ENCODE data around the gene S1PR4.
"Not testable (repeated sequence)": the region's sequence is repeated elsewhere in the genome, so short reads cannot be mapped to it uniquely, and the experiment has no call there.

S1PR4 gene

DNA sequence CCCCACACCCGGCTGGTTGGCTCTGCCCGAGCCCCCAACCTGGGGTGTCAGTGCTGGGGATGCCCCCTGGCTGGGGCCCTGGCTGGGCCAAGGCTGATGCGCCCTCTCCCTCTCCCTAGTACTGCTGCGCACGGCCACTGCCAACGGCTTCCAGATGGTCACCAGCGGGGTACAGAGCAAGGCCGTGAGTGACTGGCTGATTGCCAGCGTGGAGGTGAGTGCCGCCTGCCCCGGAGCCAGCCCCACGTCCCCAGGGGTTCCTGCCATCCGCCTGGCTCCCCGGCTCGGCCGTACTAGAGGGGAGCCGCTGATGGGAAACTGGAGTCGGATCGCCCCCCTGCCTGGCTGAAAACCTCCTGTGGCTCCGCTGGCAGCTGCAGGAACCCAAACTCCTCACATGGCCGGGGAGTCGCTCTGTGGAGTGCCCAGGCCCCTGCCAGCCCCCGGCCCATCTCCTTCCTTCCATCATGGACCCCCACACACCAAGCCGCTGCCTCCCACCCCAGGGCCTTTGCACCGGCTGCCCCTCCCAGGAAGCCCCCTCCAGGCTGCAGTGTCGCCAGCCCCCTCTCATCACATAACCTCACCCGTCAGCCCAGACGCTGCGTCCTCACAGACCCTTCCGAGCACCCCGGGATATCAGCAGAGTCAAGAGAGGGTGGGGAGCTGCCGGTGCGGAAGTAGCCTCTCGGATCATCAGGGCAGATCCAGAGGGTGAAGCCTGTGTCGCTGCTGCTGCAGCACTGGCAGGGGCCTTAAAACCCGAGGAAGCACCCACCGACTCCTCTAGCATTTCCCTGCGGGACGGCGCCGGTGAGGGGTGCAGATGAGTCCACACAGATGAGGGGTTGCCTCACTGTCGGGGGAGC lies 17.7 kb downstream of the S1PR4 start:
- no peak for DNase-seq

DNA sequence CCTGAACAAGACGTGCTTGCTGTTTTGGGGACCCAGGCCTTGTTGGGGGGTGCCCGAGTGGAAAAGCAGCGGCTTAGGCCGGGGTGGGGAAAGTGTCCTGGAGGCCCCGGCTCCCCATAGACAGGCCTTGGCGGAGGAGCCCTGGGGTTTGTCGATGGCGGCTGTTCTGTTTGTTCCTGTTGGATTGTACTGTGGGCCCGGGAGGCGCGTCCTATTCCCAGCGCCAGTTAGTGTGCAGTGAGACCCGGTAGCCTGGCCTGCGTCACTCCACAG lies 18.3 kb downstream of the S1PR4 start:
- DNase-seq, result no peak

DNA sequence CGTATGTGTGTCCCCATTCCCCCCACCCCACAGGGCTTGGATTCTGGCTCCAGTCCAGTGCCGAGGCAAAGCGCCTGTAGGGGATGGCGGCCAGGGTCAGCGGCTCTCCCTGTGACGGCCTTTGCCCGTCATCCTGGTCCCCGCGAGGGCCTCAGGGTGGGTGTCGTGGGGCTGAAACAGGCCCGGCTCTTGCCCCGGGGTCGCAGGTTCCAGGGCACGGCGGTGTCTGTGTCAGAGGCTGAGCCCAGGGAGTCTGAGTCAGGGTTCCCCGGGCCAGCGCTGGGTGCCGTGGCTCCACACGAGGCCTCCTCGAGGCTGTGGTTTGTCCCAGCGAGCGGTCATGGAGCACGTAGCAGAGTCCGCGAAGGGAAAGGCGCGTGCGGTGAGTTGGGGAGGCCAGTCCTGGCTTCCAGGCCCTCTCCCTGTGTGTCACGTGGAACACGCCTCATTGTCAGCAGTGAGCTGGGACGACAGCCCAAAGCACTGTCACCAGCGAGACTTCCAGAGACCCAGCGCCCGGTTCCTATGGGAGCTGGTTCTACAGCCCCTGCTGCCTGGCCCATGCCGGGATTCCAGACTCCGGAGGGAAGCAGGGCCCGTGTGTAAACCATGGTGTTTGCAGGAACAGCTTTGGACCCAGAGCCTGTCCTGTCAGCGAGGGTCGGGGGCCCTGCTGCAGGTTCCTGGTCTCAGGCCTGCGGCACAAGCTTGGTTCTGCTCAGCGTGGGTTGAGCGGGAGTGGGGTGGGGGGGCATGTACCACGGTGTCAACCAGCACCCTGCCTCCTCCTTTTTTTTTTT lies 20.5 kb downstream of the S1PR4 start:
- no peak for DNase-seq

DNA sequence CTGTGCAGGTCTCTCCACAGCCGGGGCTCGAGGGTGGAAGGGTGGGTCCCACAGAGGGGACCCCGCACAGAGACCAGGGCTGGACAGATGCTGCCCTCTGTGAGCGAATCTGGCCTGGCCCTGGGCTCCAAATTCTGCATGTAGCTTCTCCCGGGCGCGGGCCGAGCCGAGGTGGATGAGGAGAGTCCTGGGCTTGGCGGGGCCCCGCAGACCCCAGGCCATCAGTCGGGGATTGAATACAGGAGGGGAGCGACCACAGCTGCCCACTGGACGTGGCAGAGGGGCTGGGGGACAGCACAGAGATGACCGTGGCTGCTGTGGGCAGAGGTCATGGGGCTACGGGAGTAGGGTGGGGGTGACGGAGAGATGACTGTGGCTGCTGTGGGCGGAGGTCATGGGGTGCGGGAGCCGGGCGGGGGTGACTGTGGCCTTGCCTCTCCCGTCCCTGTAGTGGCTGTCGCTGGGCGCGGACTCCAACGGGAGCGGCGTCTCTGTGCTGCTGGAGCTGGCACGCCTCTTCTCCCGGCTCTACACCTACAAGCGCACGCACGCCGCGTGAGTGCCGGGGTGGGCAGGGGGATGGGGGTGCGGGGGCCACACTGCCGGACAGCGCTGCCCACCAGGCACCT lies 22.6 kb downstream of the S1PR4 start:
- no peak for DNase-seq

DNA sequence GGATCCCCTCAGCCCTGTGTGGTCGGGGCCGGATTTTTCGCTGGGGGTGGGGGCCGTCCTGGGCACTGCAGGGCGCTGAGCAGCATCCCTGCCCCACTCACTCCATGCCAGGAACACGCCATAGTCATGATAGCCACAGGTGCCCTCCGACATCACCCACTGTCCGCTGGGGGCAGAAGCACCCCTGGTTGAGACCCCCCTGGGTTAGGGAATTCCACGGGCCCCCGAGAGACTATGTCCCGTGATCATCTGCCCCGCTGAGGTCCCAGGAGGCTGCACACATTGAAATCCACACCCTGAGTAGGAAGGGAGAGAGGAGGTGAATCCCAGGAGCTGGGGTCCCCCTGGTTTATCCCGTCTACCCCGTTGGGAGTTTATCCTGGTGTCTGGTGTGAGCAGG lies 23.3 kb downstream of the S1PR4 start:
- no peak for DNase-seq

DNA sequence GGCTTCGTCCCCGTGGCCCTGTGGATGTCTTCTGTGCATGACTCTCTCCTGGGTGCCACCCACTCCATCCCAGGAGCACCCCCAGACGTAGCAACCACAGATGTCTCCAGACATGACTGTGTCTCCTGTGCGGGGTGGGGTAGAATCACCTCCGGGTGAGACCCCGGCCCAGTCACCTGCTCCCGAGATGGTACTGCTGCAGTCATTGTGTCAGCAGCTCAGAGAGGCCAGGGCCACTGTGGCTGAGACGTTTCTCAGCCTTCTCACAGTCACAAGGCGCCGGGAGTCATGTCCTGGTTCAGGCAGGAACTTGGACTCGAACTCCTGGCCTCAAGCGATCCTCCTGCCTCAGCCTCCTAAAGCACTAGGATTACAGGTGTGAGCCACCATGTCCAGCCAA lies 23.8 kb downstream of the S1PR4 start:
- DNase-seq, result no peak

DNA sequence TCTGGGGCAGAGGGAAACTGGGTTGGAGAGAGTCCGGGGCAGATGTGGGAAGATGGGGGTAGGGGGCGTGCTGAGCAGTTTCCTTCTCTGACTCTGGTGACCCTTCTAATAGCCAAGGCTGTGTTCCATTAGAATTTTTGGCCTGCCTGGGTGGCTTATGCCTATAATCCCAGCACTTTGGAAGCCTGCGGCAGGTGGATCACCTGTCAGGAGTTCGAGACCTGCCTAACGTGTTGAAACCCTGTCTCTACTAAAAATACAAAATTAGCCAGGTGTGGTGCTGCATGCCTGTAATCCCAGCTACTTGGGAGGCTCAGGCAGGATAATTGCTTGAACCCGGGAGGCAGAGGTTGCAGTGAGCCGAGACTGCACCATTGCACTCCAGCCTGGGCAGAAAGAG lies 24.3 kb downstream of the S1PR4 start:
- DNase-seq, result not testable (repeated sequence)

DNA sequence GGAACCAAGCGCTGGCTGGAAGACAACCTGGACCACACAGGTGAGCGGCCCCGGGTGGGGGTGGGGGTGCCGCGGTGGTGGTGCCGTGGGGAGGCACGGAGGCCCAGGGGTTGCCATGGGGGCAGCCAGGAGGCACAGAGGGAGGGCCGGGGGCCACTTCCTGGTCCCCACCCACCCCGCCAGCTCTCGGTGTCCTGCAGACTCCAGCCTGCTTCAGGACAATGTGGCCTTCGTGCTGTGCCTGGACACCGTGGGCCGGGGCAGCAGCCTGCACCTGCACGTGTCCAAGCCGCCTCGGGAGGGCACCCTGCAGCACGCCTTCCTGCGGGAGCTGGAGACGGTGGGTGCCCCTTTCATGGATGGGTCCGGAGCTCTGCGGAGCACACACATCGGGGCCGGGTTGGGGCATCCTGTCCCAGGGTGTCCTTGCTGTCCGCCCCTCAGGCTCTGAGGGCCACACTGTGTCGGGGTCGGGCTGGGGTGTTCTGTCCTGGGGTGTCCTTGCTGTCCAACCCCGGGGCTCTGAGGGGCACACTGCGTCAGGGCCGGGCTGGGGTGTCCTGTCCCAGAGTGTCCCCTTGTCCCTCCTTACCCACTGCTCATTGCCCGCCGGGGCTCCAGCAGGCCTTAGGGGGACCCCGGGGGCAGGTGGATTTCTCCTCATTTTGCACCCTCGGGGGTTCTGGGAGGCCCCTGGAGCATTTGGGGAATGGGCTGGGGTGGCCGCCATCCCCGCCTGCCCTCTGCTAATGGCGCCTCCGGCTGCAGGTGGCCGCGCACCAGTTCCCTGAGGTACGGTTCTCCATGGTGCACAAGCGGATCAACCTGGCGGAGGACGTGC lies 25.5 kb downstream of the S1PR4 start:
- DNase-seq, result no peak

DNA sequence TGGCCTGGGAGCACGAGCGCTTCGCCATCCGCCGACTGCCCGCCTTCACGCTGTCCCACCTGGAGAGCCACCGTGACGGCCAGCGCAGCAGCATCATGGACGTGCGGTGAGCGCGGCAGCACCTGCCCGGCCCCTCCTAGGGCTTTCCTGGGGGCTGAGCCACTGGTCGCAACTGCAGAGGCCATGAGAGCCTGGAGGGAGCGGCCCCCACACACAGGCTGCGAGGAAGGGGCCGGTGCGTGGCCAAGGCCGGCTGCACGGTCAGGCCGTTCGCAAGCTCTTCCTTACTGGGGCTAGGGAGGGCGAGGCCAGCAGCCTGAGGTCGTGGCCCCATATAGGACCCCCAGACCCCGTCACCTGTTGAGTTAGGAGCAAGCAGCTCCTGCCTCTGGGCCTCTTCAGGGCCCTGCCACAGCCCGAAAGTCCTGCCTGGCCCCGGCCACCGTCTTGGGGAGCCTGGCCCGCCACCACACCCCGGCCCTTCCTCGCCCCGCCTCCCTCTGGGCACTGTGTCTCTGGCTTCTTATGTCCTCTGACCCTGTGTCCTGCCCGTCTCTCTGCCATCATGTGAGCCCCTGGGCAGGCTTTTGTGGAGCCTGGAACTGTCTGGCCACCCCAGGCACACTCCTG lies 26.2 kb downstream of the S1PR4 start:
- no peak for DNase-seq

DNA sequence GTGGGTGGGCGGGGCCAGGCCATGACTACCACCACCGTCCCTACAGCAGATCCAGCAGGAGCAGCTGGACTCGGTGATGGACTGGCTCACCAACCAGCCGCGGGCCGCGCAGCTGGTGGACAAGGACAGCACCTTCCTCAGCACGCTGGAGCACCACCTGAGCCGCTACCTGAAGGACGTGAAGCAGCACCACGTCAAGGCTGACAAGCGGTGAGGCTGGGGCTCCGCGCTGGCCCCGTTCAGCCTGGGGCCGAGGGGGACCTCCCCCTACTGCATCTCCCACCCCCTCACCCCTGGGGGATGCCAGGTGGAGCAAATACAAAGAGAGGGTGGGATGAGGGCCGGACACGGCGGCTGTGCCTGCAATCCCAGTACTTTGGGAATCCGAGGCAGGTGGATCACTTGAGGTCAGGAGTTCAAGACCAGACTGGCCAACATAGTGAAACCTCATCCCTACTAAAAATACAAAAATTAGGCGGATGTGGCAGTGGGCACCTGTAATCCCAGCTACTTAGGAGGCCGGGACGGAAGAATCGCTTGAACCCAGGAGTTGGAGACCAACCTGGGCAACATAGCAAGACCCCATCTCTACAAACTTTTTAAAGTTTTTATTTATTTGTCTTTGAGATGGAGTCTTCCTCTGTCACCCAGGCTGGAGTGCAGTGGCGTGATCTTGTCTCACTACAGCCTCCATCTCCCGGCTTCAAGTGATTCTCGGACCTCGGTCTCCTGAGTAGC lies 27.8 kb downstream of the S1PR4 start:
- no peak for DNase-seq

DNA sequence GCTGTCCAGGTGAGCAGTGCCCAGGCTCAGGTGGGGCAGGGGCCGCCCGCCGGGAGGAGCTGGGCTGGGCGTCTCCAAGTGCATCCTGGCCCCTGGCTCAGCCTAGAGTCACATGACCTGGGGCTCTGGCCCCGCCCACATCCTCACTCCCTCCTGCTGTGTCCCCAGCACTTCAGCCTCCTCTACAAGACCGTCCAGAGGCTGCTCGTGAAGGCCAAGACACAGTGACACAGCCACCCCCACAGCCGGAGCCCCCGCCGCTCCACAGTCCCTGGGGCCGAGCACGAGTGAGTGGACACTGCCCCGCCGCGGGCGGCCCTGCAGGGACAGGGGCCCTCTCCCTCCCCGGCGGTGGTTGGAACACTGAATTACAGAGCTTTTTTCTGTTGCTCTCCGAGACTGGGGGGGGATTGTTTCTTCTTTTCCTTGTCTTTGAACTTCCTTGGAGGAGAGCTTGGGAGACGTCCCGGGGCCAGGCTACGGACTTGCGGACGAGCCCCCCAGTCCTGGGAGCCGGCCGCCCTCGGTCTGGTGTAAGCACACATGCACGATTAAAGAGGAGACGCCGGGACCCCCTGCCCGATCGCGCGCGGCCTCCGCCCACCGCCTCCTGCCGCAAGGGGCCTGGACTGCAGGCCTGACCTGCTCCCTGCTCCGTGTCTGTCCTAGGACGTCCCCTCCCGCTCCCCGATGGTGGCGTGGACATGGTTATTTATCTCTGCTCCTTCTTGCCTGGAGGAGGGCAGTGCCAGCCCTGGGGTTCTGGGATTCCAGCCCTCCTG lies 29.1 kb downstream of the S1PR4 start:
- no peak for DNase-seq

DNA sequence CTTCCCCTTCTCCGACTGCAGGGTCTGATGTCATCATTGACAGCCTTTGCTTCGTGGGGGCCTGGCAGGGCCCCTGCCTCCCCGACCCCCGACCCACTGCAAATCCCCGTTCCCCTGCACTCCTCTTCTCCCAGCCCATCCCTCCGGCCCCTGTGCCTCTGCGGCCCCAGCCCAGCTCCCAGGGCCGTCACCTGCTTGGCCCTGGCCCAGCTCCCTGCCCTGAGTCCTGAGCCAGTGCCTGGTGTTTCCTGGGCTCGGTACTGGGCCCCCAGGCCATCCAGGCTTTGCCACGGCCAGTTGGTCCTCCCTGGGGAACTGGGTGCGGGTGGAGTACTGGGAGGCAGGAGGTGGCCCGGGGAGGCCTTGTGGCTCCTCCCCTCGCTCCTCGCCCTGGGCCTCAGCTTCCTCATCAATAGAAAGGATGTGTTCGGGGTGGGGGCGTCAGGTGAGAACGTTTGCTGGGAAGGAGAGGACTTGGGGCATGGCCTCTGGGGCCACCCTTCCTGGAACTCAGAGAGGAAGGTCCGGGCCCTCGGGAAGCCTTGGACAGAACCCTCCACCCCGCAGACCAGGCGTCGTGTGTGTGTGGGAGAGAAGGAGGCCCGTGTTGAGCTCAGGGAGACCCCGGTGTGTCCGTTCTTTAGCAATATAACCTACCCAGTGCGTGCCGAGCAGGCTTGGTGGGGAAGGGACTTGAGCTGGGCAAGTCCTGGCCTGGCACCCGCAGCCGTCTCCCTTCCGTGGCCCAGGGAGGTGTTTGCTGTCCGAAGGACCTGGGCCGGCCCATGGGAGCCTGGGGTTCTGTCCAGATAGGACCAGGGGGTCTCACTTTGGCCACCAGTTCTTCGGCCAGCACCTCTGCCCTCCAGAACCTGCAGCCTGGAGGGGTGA lies 30.0 kb downstream of the S1PR4 start:
- no peak for DNase-seq

DNA sequence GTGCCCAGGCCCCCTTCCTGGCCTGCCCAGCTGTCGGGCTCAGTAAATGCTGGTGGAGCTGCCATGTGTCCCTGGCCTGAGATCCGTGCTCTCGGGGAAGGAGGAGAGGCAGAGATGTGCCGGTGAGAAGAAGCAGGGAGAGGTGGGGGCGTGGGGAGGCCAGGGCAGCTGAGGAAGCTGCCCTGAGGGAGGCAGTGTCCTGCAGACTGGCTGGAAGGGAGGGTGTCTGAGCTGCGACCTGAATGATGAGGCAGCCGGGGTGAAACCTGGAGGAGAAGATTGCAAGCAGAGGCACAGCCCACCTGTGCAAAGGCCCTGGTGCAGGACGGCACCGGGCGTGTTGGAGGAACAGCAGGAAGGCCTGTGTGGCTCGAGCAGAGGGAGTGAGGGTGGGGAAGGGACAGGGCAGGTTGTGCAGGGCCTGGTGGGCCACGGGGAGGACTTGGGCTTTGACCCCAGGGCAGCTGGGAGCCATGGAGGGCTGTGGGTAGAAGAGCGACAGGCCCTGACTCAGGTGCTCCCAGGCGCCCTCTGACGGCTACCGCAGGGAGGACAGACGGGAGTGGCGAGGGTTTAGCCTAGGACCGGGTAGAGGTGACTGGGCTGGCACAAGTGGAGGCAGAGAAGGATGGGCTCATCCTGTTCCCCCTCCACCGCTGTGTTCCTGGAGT lies 31.9 kb downstream of the S1PR4 start:
- no peak for DNase-seq

DNA sequence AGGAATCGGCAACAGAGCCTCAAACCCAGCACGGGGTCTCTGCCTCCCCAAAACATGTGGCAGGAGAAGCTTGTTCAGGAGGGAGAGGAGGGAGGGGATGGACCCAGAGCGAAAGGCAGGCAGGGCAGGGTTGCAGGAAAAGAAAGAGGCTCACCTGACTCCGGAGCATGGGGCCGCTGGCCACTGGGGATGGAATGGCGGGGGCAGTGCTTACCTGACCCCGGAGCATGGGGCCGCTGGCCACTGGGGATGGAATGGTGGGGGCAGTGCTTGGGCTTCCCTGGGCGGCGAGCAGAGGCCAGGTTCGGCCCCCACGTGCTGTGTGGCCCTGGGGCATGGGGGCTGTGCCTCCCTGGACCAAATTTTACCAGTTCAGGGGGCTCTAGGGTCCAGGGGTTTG lies 32.6 kb downstream of the S1PR4 start:
- no peak for DNase-seq

DNA sequence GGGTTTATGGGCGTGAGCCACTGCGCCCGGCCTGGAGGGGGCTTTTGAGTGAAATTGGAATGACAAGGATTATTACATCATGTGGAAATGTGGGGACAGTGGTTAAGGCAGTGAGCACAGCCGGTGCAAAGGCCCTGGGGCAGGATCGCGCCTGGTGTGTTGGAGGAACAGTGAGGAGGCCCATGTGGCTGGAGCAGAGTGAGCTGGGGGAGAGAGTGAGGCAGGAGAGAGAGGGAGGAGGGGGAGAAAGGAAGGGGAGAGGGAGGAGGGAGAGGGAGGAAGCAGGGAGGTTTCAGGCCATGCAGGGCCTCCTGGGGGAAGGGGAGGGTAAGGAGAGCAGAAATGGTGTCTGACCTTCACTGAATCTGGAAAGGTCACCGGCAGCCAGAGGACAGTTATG lies 34.6 kb downstream of the S1PR4 start:
- DNase-seq, result no peak

DNA sequence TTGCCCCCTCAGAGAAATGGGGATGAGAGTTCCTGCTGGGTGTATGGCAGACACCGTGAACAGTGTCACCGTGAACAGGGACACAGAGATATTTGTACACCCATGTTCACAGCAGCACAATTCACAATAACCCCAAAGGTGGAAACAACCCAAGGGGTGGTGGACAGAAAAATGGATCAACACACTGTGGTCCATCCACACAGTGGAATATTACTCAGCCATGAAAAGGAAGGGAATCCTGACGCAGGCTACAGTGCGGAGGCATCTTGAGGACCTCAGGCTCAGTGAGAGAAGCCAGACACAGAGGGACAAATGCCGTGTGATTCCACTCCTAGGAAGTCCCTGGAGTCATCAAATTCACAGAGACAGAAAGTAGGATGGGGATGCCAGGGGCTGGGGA lies 38.3 kb downstream of the S1PR4 start:
- no peak for DNase-seq

DNA sequence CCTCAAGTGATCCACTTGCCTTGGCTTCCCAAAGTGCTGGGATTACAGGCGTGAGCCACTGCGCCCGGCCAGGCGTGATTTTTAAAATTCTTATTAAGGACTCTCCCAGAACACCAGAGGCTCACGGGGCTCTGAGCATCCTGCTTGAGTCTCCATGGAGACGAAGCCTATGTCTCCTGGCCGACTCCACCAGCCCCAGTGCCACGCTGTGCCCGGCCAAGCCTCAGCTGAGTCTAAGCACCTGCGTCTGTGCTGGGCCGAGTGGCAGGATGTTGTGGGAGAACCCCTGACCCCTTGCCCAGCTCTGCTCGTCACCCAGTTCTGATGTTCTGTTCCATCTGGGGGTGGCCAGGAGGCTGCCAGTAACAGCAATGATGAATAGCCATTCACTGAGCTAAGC lies 42.0 kb downstream of the S1PR4 start:
- no peak for DNase-seq

DNA sequence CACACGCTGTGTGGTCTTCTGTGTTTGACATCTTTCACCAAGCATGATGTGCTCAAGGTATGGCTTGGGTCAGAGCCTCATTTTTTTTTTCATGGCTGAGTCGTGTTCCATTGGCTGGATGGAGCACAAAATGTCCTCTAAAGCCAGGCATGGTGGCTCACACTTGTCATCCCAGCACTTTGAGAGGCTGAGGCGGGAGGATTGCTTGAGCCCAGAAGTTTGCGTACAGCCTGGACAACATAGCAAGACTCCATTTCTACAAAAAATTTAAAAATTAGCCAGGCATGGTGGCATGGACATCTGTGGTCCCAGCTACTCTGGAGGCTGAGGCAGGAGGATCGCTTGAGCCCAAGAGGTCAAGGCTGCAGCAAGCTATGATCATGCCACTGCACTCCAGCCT lies 43.0 kb downstream of the S1PR4 start:
- DNase-seq, result not testable (repeated sequence)

DNA sequence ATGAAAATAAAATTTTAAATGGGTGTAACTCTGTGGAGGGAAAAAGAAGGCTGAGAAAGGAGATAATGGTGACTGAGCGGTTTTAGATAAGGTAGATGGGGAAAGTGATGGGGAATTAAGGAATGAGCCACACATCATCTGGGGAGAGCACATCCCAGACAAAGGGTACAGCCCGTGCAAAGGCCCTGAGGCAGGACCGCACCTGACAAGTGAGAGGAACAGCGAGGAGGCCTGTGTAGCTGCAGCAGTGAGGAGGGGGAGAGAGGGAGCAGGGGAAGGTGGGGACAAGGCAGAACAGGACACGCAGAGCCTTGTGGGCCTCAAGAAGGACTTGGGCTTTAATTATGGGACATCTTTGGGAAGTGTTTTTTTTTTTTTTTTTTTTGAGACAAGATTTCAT lies 44.1 kb downstream of the S1PR4 start:
- no peak for DNase-seq

Measured in NCI-H2029 treated with DMSO at 0.1 percent for 48 hours (cell line).